ENCODE results near the gene FEN1.

FEN1 gene

DNA sequence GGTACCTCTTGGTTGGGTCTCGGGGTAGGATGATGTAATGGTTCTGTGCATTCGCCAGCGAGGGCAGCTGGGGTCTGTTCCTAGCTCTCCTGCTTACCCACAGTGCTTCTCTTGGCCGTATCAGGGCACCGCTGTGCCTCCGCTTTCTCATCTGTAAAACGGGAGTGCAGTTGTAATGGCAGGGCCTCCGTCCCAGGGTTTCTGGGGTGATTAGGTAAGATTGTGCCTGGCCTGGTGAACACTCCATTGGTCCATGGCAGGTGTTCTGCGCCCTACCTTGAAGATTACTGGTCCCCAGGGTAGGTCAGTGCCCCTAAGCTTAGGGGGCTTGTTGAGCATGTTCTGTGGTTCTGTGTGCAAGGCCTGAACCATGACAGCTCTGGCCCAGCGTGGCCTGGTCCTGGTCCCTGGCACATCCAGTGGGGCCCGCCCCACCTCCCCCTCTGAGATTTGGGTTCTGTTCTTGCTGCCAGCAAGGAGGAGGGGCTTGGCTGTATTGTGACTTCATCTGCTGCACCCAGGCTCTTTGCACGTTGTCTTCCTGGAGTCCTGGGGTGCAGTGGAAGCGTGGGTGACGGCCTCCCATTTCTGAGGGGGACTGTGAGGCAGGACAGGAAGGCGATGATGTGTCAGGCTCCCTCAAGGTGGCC, 35.4 kb upstream of the FEN1 start:
- no peak for DNase-seq (ENCODE audit: low read depth in 2 of 2)

DNA sequence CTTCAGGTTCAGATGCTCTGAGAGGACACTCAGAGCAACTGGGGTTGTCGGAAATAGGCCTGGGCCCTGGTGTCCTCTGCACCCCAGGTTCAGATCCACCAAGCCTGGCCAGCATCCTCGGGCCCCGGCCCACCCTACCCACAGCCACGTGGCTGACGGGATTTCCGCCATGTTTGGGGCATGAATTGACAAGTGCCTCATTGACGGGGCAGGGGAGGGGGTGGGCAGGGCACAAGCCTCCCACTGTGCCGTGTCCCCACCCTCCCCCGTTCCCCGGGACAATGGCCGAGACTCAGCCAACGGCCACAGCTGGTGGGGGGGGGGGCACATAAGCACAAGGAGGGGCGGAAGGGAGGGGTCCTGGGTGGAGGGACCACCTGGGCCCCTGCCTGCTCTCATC, 31.8 kb upstream of the FEN1 start:
- no peak for DNase-seq (ENCODE audit: low read depth in 2 of 2)

- DNase-seq (ENCODE audit: low read depth in 2 of 2), result no peak
Measured at GRCh38 chr11:61761440-61762222, 31.1 kb upstream of the FEN1 start.

GRCh38 chr11:61762223-61762615, 30.5 kb upstream of the FEN1 start:
- no peak for DNase-seq (ENCODE audit: low read depth in 2 of 2)

DNA sequence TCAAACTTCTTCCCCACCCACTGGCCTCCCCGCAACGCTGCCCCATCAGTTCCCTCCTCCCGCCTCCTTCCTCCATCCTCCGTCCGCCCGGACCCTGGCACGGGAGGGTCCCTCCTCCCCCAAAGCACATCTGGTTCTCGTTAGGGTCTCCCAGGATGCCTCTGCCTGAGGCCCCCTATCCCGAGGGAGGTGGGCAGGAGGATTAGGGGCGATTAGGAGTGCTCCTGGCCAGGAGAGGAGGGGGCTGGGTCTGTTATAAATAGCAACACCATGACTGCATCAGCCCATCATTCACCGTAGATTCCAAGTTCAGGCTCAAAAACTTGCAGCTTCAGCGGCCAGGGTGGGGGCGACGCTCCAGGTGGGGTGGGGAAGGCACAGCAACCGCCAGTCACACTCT, 29.9 kb upstream of the FEN1 start:
- DNase-seq (ENCODE audit: low read depth in 2 of 2), result no peak

GRCh38 chr11:61763930-61764605, 28.6 kb upstream of the FEN1 start:
- DNase-seq (ENCODE audit: low read depth in 2 of 2), result no peak

- no peak for DNase-seq (ENCODE audit: low read depth in 2 of 2)
Measured at GRCh38 chr11:61764606-61765260, 28.0 kb upstream of the FEN1 start.

DNA sequence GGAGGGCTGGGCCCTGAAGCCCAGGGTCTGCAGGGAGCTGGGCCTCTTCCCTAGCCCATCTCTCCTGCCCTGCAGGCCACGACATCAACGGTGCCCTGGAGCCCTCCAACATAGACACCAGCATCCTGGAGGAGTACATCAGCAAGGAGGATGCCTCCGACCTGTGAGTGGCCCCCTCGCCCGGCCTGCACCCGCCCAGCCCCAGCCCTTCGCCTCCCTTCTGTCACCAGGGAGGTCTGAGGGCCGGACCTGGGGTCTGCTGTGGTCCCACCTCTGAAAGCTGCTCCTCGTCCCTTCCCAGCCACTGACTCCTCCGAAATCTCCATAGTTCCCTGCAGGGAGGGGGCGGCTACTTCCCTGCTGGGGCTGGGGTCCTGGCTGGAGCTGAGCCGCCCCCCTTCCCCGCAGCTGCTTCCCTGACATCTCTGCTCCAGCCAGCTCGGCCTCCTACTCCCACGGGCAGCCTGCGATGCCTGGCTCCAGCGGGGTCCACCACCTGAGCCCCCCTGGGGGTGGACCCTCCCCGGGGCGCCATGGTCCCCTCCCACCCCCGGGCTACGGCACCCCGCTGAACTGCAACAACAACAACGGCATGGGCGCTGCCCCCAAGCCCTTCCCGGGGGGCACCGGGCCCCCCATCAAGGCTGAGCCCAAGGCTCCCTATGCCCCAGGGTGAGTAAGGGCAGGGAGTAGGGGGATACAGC, 27.0 kb upstream of the FEN1 start:
- no peak for DNase-seq (ENCODE audit: low read depth in 2 of 2)

DNA sequence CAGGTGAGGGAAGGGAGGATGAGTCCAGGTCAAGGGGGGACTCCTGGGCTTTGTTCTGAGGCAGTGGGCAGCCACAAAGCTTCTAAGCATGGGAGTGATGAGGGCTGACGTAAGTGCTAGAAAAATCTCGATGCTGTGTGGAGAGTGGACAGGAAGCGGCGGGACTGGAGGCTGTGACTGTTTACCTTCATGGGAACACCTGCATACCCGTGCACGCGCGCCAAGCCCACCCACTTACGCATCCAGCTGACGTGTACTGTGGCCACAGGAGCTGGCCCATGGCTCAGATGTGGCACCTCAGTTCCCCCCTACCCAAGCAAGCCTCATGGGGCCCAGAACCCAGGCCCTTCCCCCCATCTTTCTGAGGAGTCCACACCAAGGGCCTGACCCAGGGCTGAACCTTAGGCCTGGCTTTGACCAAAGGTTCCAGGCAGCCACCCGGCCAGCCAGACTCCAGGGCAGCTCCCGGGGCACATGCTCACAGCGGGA, 26.3 kb upstream of the FEN1 start:
- DNase-seq (ENCODE audit: low read depth in 2 of 2), result no peak

GRCh38 chr11:61768376-61769076, 24.2 kb upstream of the FEN1 start:
- DNase-seq (ENCODE audit: low read depth in 2 of 2), result no peak

DNA sequence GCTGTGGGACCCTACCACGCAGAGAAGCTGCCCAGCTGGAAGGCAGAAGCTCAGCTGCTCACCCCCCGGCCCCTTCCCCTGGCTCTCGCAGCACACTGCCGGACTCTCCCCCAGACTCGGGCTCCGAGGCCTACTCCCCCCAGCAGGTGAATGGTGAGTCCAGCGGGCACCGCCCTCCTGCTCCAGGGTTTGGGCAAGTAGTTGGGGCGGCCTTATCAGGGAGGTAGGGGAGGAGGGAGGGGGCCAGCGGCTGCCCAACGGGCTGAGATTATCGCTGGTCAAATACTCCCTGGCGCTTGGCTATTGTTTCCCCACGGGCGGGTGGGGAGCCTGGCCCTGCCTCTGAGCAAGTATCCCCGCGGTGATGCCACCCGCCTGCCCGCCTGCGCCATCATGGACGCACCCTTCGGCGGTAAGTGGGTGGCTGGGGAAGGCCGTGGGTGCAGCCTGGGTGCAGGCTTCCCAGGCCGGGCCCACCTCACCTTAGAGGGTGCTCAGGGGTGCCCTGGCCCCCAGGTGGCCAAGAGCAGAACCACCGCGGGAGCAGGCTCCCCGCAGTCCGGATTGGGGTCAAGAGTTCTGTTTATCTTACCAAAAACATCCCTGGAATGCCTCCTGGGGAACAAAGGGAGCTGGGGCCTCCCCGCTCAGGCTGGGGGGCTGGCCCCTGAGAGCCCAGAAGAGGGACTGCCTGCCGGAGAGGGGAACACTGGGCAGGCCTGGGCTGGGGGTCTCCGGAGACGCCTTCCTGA, 23.4 kb upstream of the FEN1 start:
- no peak for DNase-seq (ENCODE audit: low read depth in 2 of 2)

GRCh38 chr11:61769946-61770683, 22.6 kb upstream of the FEN1 start:
- DNase-seq (ENCODE audit: low read depth in 2 of 2), result no peak

DNA sequence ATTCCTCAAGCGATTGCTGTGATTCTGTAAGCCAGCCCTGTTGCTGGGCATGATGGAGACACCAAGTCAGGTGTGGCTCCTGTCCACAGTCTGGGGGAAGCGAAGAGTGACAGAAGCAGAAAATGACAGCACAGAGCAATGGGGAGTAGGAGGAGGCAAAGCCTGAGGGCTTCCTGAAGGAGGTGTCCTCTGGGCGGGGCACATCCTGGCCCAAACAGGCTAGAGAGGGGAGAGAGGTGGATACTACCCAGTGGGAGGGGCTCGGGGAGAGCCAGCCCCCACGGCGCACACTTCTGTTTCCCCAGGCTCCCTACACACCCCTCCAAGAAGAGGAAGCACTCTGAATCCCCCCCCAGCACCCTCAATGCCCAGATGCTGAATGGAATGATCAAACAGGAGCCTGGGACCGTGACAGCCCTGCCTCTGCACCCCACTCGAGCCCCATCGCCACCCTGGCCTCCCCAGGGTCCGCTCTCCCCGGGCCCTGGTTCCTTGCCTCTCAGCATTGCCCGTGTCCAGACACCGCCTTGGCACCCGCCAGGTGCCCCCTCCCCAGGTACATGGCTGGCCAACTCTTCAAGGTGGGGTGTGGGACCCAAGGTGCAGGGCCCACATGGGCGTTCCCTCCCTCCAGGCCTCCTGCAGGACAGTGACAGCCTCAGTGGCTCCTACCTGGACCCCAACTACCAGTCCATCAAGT, 21.4 kb upstream of the FEN1 start:
- DNase-seq (ENCODE audit: low read depth in 2 of 2), result no peak

- DNase-seq (ENCODE audit: low read depth in 2 of 2), result no peak
Measured at GRCh38 chr11:61771985-61772455, 20.7 kb upstream of the FEN1 start.

DNA sequence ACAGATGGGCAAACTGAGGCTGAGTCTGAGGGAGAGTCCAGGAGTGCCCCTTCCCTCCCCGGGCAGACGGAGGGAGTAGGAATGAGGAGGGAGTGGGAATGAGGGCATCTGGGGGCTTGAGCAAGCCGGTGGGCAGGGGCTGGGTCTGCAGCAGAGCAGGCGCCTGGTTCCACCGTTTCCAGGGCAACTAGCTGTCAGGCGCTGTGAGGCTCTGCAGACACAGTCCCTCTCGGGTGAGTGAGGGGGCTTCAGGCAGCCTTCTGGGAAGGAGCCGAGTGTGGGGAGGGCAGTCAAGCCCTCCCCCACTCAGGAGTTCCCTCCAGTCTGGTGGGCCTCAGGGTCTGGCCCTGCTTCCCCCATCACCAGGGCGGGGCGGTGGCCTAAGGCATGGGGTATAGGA, 19.4 kb upstream of the FEN1 start:
- DNase-seq (ENCODE audit: low read depth in 2 of 2), result no peak

DNA sequence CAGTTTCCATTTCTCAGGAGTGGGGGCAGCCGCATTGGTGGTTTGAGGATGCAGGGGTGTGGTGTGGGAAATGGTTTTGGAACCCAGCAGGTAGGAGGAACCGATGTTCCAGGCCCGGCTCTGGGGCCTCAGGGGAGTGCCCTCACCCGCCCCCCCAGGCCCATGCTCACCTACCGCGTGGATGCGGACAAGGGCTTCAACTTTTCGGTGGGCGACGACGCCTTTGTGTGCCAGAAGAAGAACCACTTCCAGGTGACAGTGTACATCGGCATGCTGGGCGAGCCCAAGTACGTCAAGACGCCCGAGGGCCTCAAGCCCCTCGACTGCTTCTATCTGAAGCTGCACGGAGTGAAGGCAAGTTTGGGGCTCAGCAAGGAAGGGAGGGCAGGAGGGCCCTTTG, 18.9 kb upstream of the FEN1 start:
- DNase-seq (ENCODE audit: low read depth in 2 of 2), result no peak

GRCh38 chr11:61774411-61774810, 18.3 kb upstream of the FEN1 start:
- no peak for DNase-seq (ENCODE audit: low read depth in 2 of 2)

GRCh38 chr11:61775106-61775505, 17.6 kb upstream of the FEN1 start:
- no peak for DNase-seq (ENCODE audit: low read depth in 2 of 2)
